Pulmonary artery endothelial cell (primary cell): ENCODE results near the gene GNAZ. TPM values are rescaled to one million over a fixed set of nuclear protein-coding genes. Genes with fewer than 3 reads are reported as not detected.

Source experiments
- total RNA-seq: library from RNA; depleted of rRNA; stranded (reverse); fragments of >200 nt; gene quantifications from 2 replicates; pipeline ENCODE4 v1.2.3, GENCODE V29; 2014

GNAZ gene
- total RNA-seq, 1 donor from 2014 or later: 2.8 TPM

Other genes starting within 250 kb of the GNAZ start
- not detected in 2 replicates for gene IGLL5, start 182.7 kb upstream of the GNAZ start, total RNA-seq
- 0.07 and 0.20 TPM in 2 replicates for gene RSPH14, start 71.5 kb downstream of the GNAZ start, total RNA-seq
- 0.74 and 2.0 TPM in 2 replicates for gene RAB36, start 75.0 kb downstream of the GNAZ start, total RNA-seq
- 131 and 165 TPM in 2 replicates for gene BCR, start 110.0 kb downstream of the GNAZ start, total RNA-seq